ENCODE results near the gene KCNQ1OT1.

DNA sequence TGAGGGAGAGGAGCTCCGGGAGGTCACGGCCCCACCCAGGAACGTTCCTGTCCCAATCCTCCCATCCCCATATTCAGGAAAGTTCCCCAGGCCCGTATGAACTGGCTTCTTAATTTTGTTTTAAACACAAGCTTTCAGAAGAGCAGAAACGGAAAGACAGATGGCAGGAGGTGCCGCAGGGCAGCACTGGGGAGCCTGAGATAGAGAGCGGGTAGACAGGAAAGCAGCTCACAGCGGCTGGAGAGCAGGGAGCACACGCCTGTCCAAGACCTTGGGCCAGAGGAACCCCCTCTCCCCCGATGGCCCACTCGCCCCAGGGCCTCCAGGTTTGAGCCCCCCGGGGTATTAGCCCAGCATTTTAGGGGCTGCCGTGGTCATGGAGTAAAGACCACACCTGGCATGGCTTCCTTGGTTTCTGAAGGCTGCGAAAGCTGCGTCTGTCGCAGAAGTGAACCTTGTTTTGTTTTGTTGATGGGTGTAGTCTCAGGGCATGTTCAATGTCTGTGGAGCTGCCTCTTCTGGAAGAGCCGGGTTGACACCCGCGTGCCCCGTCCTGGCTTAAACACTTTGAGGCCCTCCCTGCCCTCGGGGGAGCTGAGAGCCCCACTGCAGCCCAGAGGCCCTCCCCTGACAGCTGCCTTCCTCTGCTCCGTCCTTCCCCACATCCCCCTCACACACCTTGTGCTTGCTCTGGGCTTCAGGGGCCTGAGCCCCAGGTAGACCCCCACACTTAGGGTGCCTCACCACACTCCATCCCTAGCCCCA, 17.9 kb upstream of the KCNQ1OT1 start:
- TF ChIP-seq OSR1 (CRISPR knock-in tag; IDR thresholded peaks at IDR 0.05) (no peak), CSDC2 (CRISPR knock-in tag; IDR thresholded peaks at IDR 0.05) (no peak), ARNTL (CRISPR knock-in tag; IDR thresholded peaks at IDR 0.05; ENCODE audit: borderline replicate concordance, low read depth) (no peak), ZFP30 (CRISPR knock-in tag; IDR thresholded peaks at IDR 0.05) (no peak), GLIS3 (CRISPR knock-in tag; IDR thresholded peaks at IDR 0.05) (no peak), BACH2 (CRISPR knock-in tag; IDR thresholded peaks at IDR 0.05; ENCODE audit: borderline replicate concordance) (no peak), SNAI2 (CRISPR knock-in tag; IDR thresholded peaks at IDR 0.05) (no peak)
- TF ChIP-seq, protein P1, sequence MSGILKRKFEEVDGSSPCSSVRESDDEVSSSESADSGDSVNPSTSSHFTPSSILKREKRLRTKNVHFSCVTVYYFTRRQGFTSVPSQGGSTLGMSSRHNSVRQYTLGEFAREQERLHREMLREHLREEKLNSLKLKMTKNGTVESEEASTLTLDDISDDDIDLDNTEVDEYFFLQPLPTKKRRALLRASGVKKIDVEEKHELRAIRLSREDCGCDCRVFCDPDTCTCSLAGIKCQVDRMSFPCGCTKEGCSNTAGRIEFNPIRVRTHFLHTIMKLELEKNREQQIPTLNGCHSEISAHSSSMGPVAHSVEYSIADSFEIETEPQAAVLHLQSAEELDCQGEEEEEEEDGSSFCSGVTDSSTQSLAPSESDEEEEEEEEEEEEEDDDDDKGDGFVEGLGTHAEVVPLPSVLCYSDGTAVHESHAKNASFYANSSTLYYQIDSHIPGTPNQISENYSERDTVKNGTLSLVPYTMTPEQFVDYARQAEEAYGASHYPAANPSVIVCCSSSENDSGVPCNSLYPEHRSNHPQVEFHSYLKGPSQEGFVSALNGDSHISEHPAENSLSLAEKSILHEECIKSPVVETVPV (CRISPR knock-in tag; IDR thresholded peaks at IDR 0.05): no peak
- TF ChIP-seq, protein P2, sequence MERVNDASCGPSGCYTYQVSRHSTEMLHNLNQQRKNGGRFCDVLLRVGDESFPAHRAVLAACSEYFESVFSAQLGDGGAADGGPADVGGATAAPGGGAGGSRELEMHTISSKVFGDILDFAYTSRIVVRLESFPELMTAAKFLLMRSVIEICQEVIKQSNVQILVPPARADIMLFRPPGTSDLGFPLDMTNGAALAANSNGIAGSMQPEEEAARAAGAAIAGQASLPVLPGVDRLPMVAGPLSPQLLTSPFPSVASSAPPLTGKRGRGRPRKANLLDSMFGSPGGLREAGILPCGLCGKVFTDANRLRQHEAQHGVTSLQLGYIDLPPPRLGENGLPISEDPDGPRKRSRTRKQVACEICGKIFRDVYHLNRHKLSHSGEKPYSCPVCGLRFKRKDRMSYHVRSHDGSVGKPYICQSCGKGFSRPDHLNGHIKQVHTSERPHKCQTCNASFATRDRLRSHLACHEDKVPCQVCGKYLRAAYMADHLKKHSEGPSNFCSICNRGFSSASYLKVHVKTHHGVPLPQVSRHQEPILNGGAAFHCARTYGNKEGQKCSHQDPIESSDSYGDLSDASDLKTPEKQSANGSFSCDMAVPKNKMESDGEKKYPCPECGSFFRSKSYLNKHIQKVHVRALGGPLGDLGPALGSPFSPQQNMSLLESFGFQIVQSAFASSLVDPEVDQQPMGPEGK (CRISPR knock-in tag; IDR thresholded peaks at IDR 0.05; ENCODE audit: borderline replicate concordance): no peak
- TF ChIP-seq, protein P3, sequence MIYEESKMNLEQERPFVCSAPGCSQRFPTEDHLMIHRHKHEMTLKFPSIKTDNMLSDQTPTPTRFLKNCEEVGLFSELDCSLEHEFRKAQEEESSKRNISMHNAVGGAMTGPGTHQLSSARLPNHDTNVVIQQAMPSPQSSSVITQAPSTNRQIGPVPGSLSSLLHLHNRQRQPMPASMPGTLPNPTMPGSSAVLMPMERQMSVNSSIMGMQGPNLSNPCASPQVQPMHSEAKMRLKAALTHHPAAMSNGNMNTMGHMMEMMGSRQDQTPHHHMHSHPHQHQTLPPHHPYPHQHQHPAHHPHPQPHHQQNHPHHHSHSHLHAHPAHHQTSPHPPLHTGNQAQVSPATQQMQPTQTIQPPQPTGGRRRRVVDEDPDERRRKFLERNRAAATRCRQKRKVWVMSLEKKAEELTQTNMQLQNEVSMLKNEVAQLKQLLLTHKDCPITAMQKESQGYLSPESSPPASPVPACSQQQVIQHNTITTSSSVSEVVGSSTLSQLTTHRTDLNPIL (CRISPR knock-in tag; IDR thresholded peaks at IDR 0.05; ENCODE audit: low read depth): no peak
- TF ChIP-seq, protein P4, sequence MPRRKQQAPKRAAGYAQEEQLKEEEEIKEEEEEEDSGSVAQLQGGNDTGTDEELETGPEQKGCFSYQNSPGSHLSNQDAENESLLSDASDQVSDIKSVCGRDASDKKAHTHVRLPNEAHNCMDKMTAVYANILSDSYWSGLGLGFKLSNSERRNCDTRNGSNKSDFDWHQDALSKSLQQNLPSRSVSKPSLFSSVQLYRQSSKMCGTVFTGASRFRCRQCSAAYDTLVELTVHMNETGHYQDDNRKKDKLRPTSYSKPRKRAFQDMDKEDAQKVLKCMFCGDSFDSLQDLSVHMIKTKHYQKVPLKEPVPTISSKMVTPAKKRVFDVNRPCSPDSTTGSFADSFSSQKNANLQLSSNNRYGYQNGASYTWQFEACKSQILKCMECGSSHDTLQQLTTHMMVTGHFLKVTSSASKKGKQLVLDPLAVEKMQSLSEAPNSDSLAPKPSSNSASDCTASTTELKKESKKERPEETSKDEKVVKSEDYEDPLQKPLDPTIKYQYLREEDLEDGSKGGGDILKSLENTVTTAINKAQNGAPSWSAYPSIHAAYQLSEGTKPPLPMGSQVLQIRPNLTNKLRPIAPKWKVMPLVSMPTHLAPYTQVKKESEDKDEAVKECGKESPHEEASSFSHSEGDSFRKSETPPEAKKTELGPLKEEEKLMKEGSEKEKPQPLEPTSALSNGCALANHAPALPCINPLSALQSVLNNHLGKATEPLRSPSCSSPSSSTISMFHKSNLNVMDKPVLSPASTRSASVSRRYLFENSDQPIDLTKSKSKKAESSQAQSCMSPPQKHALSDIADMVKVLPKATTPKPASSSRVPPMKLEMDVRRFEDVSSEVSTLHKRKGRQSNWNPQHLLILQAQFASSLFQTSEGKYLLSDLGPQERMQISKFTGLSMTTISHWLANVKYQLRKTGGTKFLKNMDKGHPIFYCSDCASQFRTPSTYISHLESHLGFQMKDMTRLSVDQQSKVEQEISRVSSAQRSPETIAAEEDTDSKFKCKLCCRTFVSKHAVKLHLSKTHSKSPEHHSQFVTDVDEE (CRISPR knock-in tag; IDR thresholded peaks at IDR 0.05): no peak
